GM12878 (cell line): ENCODE measurements around the gene ZIC2.

ENCODE experiments used
- ATF7 ChIP-seq: fragments of 450-650 bp; IDR thresholded peaks from 2 replicates; pipeline ENCODE4 v1.6.1; 2016; ENCODE audit warnings: low read depth, mild to moderate bottlenecking
- CTCF ChIP-seq, 3 experiments: IDR thresholded peaks in 2 of 3; conservative IDR thresholded peaks in 1 of 3; 2 replicates each; pipeline ENCODE4 v1.5.1; 2011; ENCODE audit warnings: low read depth in 3 of 3, low read length in 3 of 3, mild to moderate bottlenecking in 3 of 3, control low read depth in 2 of 3, moderate library complexity in 2 of 3, inconsistent platforms in 1 of 3, mixed read lengths in 1 of 3; ENCODE audit not compliant: control insufficient read depth in 2 of 3, insufficient read depth in 1 of 3; ENCODE audit errors: extremely low read depth in 1 of 3
- MXI1 ChIP-seq: fragments of 150-350 bp; IDR thresholded peaks from 2 replicates; pipeline ENCODE4 v1.6.1; 2011; ENCODE audit warnings: low read depth, mild to moderate bottlenecking, inconsistent platforms, low read length, improper control_type of control experiment
- POLR2A ChIP-seq: IDR thresholded peaks from 2 replicates; pipeline ENCODE4 v1.6.1; 2011; ENCODE audit warnings: low read depth, mild to moderate bottlenecking, low read length
- REST ChIP-seq: IDR thresholded peaks from 2 replicates; pipeline ENCODE4 v1.6.1; 2012; ENCODE audit warnings: mild to moderate bottlenecking, low read depth, low read length

DNA sequence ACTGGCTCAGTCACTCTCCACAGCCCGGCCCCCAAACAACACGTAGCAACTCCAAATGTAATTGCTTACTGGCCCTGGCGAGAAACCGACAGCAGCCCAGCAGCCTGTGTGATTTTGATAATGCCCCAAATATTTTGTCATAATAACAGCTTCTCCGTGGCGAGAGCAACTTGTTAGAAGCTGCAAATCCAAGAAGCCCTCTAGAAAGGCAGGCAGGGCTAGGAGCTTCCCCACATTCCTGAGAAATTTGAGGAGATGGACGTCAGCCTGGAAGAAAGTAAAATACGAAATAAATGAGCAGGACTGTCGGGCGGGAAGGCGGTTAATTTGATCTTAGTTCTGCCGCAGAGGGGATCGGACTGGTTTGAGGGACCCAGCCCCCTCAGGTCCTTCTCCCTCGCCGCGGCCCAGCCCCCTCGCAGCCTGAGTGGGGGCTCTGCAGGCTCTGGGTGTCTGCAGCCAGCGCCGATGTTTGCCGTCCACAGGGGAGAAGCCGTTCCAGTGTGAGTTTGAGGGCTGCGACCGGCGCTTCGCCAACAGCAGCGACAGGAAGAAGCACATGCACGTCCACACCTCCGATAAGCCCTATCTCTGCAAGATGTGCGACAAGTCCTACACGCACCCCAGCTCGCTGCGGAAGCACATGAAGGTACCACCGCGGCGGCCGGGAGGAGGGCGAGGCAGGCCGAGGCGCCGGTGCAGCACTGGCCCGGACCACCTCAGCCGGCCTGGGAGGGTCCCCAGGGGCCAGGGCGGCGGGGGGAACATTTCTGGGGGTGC, 3.1 kb downstream of the ZIC2 start:
- TF ChIP-seq POLR2A (no peak), CTCF (IDR thresholded peaks at IDR 0.05 in 2 of 3, conservative IDR thresholded peaks at IDR 0.05 in 1 of 3; ENCODE audit: control insufficient read depth in 2 of 3, extremely low read depth in 1 of 3, insufficient read depth in 1 of 3, low read depth in 3 of 3, low read length in 3 of 3) (no peak), MXI1 (no peak), ATF7 (no peak), REST (no peak)
